ENCODE results near the gene LSM6.

LSM6 gene

DNA sequence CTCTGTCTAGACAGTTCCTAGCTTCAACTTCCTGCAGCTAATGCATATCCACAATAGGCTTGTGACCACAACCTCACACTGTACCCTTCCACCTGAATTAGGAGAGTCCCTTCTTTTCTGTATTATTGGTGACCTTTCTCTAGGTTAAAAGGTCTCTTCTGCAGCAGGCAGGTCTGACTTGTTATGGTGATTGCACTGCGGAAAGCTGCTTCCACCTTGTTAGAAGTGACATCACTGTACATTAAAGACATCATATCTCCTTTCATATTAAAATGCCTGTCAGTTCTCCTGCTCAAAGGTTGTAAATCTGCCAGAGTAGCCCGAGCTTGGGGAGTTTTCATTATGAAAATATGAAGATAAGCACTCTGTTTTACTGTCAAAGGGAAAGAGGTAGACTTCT is 21.5 kb upstream of the LSM6 start:
- Histone ChIP-seq H2AFZ (ENCODE audit: low read depth) (no peak overlapping the region), H3K9ac (no peak overlapping the region), H3K36me3 (ENCODE audit: insufficient read depth) (no peaks in the 10 kb centered on the region), H3K27me3 (ENCODE audit: insufficient read depth, low read depth) (no peaks in the 10 kb centered on the region), H3K4me1 (ENCODE audit: low read depth, poor library complexity, severe bottlenecking) (no peaks in the 10 kb centered on the region), H4K20me1 (ENCODE audit: insufficient read depth) (no peaks in the 10 kb centered on the region), H3K4me3 (IDR thresholded peaks at IDR 0.05; ENCODE audit: insufficient read depth, low read depth, low read length) (no peak overlapping the region), H3K4me2 (no peak overlapping the region), H3K27ac (no peak overlapping the region), H3K79me2 (ENCODE audit: insufficient read depth, low read depth) (no peaks in the 10 kb centered on the region)
- TF ChIP-seq, protein P1, sequence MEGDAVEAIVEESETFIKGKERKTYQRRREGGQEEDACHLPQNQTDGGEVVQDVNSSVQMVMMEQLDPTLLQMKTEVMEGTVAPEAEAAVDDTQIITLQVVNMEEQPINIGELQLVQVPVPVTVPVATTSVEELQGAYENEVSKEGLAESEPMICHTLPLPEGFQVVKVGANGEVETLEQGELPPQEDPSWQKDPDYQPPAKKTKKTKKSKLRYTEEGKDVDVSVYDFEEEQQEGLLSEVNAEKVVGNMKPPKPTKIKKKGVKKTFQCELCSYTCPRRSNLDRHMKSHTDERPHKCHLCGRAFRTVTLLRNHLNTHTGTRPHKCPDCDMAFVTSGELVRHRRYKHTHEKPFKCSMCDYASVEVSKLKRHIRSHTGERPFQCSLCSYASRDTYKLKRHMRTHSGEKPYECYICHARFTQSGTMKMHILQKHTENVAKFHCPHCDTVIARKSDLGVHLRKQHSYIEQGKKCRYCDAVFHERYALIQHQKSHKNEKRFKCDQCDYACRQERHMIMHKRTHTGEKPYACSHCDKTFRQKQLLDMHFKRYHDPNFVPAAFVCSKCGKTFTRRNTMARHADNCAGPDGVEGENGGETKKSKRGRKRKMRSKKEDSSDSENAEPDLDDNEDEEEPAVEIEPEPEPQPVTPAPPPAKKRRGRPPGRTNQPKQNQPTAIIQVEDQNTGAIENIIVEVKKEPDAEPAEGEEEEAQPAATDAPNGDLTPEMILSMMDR (conservative IDR thresholded peaks at IDR 0.05; ENCODE audit: low read depth, low read length), result no peak

DNA sequence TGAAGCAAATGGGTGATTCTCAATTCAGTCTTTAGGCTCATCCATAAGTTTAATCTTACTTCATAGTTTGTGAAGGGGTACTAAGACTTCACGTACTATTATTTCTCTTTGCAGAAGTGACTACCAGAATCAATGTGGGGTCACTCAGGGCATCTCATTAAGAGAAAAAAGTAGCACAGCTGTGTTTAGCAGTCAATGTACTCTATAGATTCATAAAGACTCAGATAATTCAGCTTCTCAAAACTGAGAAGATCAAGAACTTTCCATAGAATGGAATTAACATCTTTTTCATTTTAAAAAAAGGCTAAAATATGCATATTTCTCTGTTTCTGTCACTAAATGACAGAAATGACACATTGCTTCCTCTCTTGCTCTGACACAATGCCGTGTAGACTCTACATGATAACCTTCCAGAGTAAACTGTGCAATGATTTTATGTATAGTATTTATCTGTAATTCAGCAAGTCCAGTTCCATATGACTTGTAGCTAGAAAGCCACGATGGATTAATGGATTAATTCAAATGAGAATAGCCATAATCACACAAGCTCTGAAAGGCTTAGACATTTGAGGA is 20.3 kb upstream of the LSM6 start:
- no peak overlapping the region for H3K4me3 ChIP-seq (IDR thresholded peaks at IDR 0.05; ENCODE audit: insufficient read depth, low read depth, low read length)
- TF ChIP-seq, protein P1 (conservative IDR thresholded peaks at IDR 0.05; ENCODE audit: low read depth, low read length), result no peak
- H3K79me2 ChIP-seq (ENCODE audit: insufficient read depth, low read depth), result no peaks in the 10 kb centered on the region
- H3K4me2 ChIP-seq, result no peak overlapping the region
- H4K20me1 ChIP-seq (ENCODE audit: insufficient read depth), result no peaks in the 10 kb centered on the region
- no peak overlapping the region for H3K27ac ChIP-seq
- H3K27me3 ChIP-seq (ENCODE audit: insufficient read depth, low read depth), result no peaks in the 10 kb centered on the region
- H3K36me3 ChIP-seq (ENCODE audit: insufficient read depth), result no peaks in the 10 kb centered on the region
- H3K9ac ChIP-seq, result no peak overlapping the region
- no peaks in the 10 kb centered on the region for H3K4me1 ChIP-seq (ENCODE audit: low read depth, poor library complexity, severe bottlenecking)
- no peak overlapping the region for H2AFZ ChIP-seq (ENCODE audit: low read depth)

DNA sequence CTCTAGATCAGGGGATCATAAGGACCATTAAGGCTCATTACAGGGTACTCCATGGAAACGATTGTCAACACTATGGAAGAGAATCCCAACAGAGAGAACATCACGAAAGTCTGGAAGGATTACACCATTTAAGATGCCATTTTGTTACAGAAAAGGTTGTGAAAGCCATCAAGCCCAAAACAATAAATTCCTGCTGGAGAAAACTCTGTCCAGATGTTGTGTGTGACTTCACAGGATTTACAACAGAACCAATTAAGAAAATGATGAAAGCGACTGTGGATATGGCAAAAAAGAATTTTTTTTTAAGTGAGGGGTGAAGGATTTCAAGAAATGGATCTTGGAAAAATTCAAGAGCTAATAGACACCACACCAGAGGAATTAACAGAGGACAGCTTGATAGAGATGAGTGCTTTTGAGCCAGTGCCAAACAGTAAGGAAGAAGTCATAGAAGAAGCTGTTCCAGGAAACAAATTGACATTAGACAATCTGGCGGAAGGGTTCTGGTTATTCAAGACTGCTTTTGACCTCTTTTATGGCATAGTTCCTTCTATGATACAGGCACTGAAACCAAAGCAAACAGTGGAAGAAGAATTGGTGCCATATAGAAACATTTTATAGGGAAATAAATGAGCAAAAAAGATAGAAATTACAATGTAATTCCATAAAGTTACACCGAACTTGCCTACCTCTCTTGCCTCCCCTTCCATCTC is 17.3 kb upstream of the LSM6 start:
- no peak overlapping the region for H2AFZ ChIP-seq (ENCODE audit: low read depth)
- H3K4me1 ChIP-seq (ENCODE audit: low read depth, poor library complexity, severe bottlenecking), result no peaks in the 10 kb centered on the region
- TF ChIP-seq, protein P1 (conservative IDR thresholded peaks at IDR 0.05; ENCODE audit: low read depth, low read length), result no peak
- no peak overlapping the region for H3K4me3 ChIP-seq (IDR thresholded peaks at IDR 0.05; ENCODE audit: insufficient read depth, low read depth, low read length)
- no peak overlapping the region for H3K4me2 ChIP-seq
- no peaks in the 10 kb centered on the region for H3K27me3 ChIP-seq (ENCODE audit: insufficient read depth, low read depth)
- no peaks in the 10 kb centered on the region for H4K20me1 ChIP-seq (ENCODE audit: insufficient read depth)
- no peaks in the 10 kb centered on the region for H3K79me2 ChIP-seq (ENCODE audit: insufficient read depth, low read depth)
- no peak overlapping the region for H3K27ac ChIP-seq
- H3K36me3 ChIP-seq (ENCODE audit: insufficient read depth), result no peaks in the 10 kb centered on the region
- H3K9ac ChIP-seq, result no peak overlapping the region

DNA sequence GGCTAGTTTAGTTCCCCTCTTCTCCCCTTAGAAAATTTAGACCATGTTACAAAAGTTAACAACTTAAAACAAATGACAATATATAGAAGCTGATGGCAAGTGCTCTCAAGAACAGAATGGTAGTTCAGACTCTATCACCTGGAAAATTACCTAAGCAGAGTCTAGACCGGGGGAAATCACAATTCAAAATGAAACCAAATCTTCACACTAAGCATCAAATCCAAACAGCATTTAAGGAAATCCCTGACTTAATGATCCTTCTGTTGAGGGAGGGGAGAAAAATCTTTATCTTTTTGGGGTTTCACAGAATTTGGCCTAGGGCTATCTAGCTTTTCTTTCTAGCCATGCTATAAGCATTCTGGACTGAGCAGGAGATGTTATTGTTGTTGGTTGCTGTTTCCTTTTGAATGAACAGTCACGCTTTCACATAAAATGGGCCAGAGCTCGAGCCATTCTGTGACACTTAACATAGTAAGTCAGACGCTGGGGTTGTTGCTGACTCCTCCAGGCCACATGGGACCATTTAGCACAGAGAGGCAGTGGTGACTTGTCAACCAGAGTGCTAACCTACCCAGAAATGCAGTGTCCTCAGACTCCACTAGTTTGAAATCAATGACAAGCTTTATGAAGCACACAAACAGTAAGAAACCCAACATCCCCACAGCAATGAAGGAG is 16.0 kb upstream of the LSM6 start:
- no peak overlapping the region for H3K9ac ChIP-seq
- H4K20me1 ChIP-seq (ENCODE audit: insufficient read depth), result no peaks in the 10 kb centered on the region
- H3K36me3 ChIP-seq (ENCODE audit: insufficient read depth), result no peaks in the 10 kb centered on the region
- no peak overlapping the region for H3K27ac ChIP-seq
- H3K4me1 ChIP-seq (ENCODE audit: low read depth, poor library complexity, severe bottlenecking), result no peaks in the 10 kb centered on the region
- H3K4me3 ChIP-seq (IDR thresholded peaks at IDR 0.05; ENCODE audit: insufficient read depth, low read depth, low read length), result no peak overlapping the region
- H2AFZ ChIP-seq (ENCODE audit: low read depth), result no peak overlapping the region
- no peak overlapping the region for H3K4me2 ChIP-seq
- no peaks in the 10 kb centered on the region for H3K27me3 ChIP-seq (ENCODE audit: insufficient read depth, low read depth)
- H3K79me2 ChIP-seq (ENCODE audit: insufficient read depth, low read depth), result no peaks in the 10 kb centered on the region
- TF ChIP-seq, protein P1 (conservative IDR thresholded peaks at IDR 0.05; ENCODE audit: low read depth, low read length), result no peak

All from KMS-11 (cell line).